Measurements from ENCODE around the gene MAP7D1. TPM values are rescaled to one million over a fixed set of nuclear protein-coding genes. Genes with fewer than 3 reads are reported as not detected.

MAP7D1 gene
- total RNA-seq, 1 donor from 2014 or later, result 363 TPM

- Histone ChIP-seq H3K27ac (replicated peaks) (peak overlapping the region; percentile 72), H3K9me3 (replicated peaks) (no peaks in the 10 kb centered on the region), H3K36me3 (peaks cover 30% of the 10 kb centered on the region), H3K4me1 (peaks cover 62% of the 10 kb centered on the region), H3K4me3 (no peak overlapping the region), H3K27me3 (ENCODE audit: low read depth) (no peaks in the 10 kb centered on the region)
- intact Hi-C loops (cut with micrococcal nuclease), result no loop called here
- TF ChIP-seq CTCF (IDR thresholded peaks at IDR 0.05; ENCODE audit: borderline replicate concordance), result peak; percentile 74
- DNase-seq, result peak; percentile 42
These were observed 21.2 kb upstream of the MAP7D1 start for GRCh38 chr1:36134505-36135329.

- H3K27ac ChIP-seq (replicated peaks), result peak overlapping the region; percentile 72
- H3K4me1 ChIP-seq, result peaks cover 68% of the 10 kb centered on the region
- no peak for DNase-seq
- intact Hi-C loops (cut with micrococcal nuclease), result no loop called here
- no peak overlapping the region for H3K4me3 ChIP-seq
- H3K36me3 ChIP-seq, result peaks cover 32% of the 10 kb centered on the region
- no peaks in the 10 kb centered on the region for H3K27me3 ChIP-seq (ENCODE audit: low read depth)
- no peak for TF ChIP-seq CTCF (IDR thresholded peaks at IDR 0.05; ENCODE audit: borderline replicate concordance)
- no peaks in the 10 kb centered on the region for H3K9me3 ChIP-seq (replicated peaks)
These were observed 20.7 kb upstream of the MAP7D1 start for GRCh38 chr1:36135330-36135667.

- peaks cover 32% of the 10 kb centered on the region for H3K36me3 ChIP-seq
These were observed 20.2 kb upstream of the MAP7D1 start for GRCh38 chr1:36135796-36136195.

GRCh38 chr1:36136535-36136934, 19.4 kb upstream of the MAP7D1 start:
- Histone ChIP-seq H3K27me3 (ENCODE audit: low read depth) (no peaks in the 10 kb centered on the region), H3K36me3 (peaks cover 32% of the 10 kb centered on the region), H3K4me3 (no peak overlapping the region), H3K9me3 (replicated peaks) (no peaks in the 10 kb centered on the region), H3K27ac (replicated peaks) (peak overlapping the region; percentile 72), H3K4me1 (peaks cover 78% of the 10 kb centered on the region)
- intact Hi-C loops (cut with micrococcal nuclease), result no loop called here
- no peak for DNase-seq
- TF ChIP-seq CTCF (IDR thresholded peaks at IDR 0.05; ENCODE audit: borderline replicate concordance), result no peak

More at GRCh38 chr1:36135796-36136195, 20.2 kb upstream of the MAP7D1 start:
- Histone ChIP-seq H3K4me1 (peaks cover 73% of the 10 kb centered on the region), H3K4me3 (no peak overlapping the region), H3K27me3 (ENCODE audit: low read depth) (no peaks in the 10 kb centered on the region), H3K9me3 (replicated peaks) (no peaks in the 10 kb centered on the region), H3K27ac (replicated peaks) (peak overlapping the region; percentile 72)
- no peak for TF ChIP-seq CTCF (IDR thresholded peaks at IDR 0.05; ENCODE audit: borderline replicate concordance)
- intact Hi-C loops (cut with micrococcal nuclease), result no loop called here
- no peak for DNase-seq

- peaks cover 32% of the 10 kb centered on the region for H3K36me3 ChIP-seq
- H3K27me3 ChIP-seq (ENCODE audit: low read depth), result no peaks in the 10 kb centered on the region
- peaks cover 85% of the 10 kb centered on the region for H3K4me1 ChIP-seq
- intact Hi-C loops (cut with micrococcal nuclease), result no loop called here
- no peak for TF ChIP-seq CTCF (IDR thresholded peaks at IDR 0.05; ENCODE audit: borderline replicate concordance)
- DNase-seq, result no peak
- H3K9me3 ChIP-seq (replicated peaks), result no peaks in the 10 kb centered on the region
- peak overlapping the region; percentile 72 for H3K27ac ChIP-seq (replicated peaks)
- no peak overlapping the region for H3K4me3 ChIP-seq
These were observed 18.7 kb upstream of the MAP7D1 start for GRCh38 chr1:36137226-36137625.

All from left ventricle myocardium inferior (tissue), 1 donor.